H1 (cell line): ENCODE results near the gene LRRC74A.

Experiments
- ATF3 ChIP-seq: IDR thresholded peaks from 2 replicates; pipeline ENCODE4 v1.6.1; 2011; ENCODE audit warnings: low read depth, mild to moderate bottlenecking, low read length; ENCODE audit not compliant: insufficient read depth
- CREB1 ChIP-seq: IDR thresholded peaks from 2 replicates; pipeline ENCODE4 v1.6.1; 2012; ENCODE audit warnings: inconsistent platforms
- CTCF ChIP-seq, 3 experiments: IDR thresholded peaks; 1 replicate in 2 of 3; 2 replicates in 1 of 3; pipeline versions ENCODE4 v1.5.1 to v1.6.1; 2011; ENCODE audit warnings: low read length in 3 of 3, mild to moderate bottlenecking in 3 of 3, inconsistent platforms in 2 of 3, low read depth in 1 of 3, moderate library complexity in 1 of 3; ENCODE audit not compliant: insufficient read depth in 1 of 3; ENCODE audit errors: control extremely low read depth in 1 of 3
- JUN ChIP-seq: IDR thresholded peaks from 2 replicates; pipeline ENCODE4 v1.6.1; 2011; ENCODE audit warnings: low read depth, mild to moderate bottlenecking, improper control_type of control experiment, low read length
- MAX ChIP-seq: IDR thresholded peaks from 2 replicates; pipeline ENCODE4 v1.6.1; 2012; ENCODE audit warnings: inconsistent platforms
- POLR2A ChIP-seq, 2 experiments: IDR thresholded peaks; 1 replicate in 1 of 2; 2 replicates in 1 of 2; pipeline ENCODE4 v1.6.1; 2011; ENCODE audit warnings: low read depth in 2 of 2, low read length in 2 of 2, mild to moderate bottlenecking in 2 of 2; ENCODE audit errors: control extremely low read depth in 1 of 2
- POLR2AphosphoS5 ChIP-seq: IDR thresholded peaks from 2 replicates; pipeline ENCODE4 v1.6.1; 2011; ENCODE audit warnings: low read depth, low read length
- RAD21 ChIP-seq, 2 experiments: IDR thresholded peaks in 1 of 2; conservative IDR thresholded peaks in 1 of 2; 2 replicates each; pipeline ENCODE4 v1.6.1; 2011; ENCODE audit warnings: low read depth in 2 of 2, low read length in 2 of 2, improper control_type of control experiment in 1 of 2, inconsistent platforms in 1 of 2, mild to moderate bottlenecking in 1 of 2, moderate library complexity in 1 of 2
- RBBP5 ChIP-seq: IDR thresholded peaks from 2 replicates; pipeline ENCODE4 v1.7.1; 2012; ENCODE audit warnings: low read depth, mild to moderate bottlenecking, inconsistent platforms, low read length, moderate library complexity, borderline replicate concordance
- SIN3A ChIP-seq, 2 experiments: IDR thresholded peaks in 1 of 2; conservative IDR thresholded peaks in 1 of 2; 2 replicates each; pipeline ENCODE4 v1.6.1; 2011 to 2012; ENCODE audit warnings: low read length in 2 of 2, improper control_type of control experiment in 1 of 2, low read depth in 1 of 2, mild to moderate bottlenecking in 1 of 2
- SRF ChIP-seq: IDR thresholded peaks from 2 replicates; pipeline ENCODE4 v1.6.1; 2011; ENCODE audit warnings: mild to moderate bottlenecking, low read depth, low read length, moderate library complexity
- SUZ12 ChIP-seq: fragments of 200-600 bp; sonication (generic); IDR thresholded peaks from 2 replicates; pipeline ENCODE4 v1.6.1; 2012; ENCODE audit warnings: mild to moderate bottlenecking, inconsistent platforms, low read length, moderate library complexity, mixed read lengths

GRCh38 chr14:76829013-76829365 is 2.8 kb downstream of the LRRC74A start:
- TF ChIP-seq POLR2A (IDR thresholded peaks at IDR 0.05; ENCODE audit: control extremely low read depth in 1 of 2, low read depth in 2 of 2, low read length in 2 of 2) (no peak), ATF3 (no peak), CTCF (IDR thresholded peaks at IDR 0.05; ENCODE audit: control extremely low read depth in 1 of 3, insufficient read depth in 1 of 3, low read depth in 1 of 3, low read length in 3 of 3) (no peak), SUZ12 (no peak), MAX (no peak), RBBP5 (no peak), JUN (no peak), RAD21 (IDR thresholded peaks at IDR 0.05 in 1 of 2, conservative IDR thresholded peaks at IDR 0.05 in 1 of 2; ENCODE audit: low read depth in 2 of 2, low read length in 2 of 2) (no peak), SIN3A (conservative IDR thresholded peaks at IDR 0.05 in 1 of 2, IDR thresholded peaks at IDR 0.05 in 1 of 2; ENCODE audit: low read depth in 1 of 2, low read length in 2 of 2) (no peak), SRF (no peak), CREB1 (no peak), POLR2AphosphoS5 (no peak)
